NCI-H2227 (cell line): ENCODE data around the gene CAMTA1.
"Not testable (repeated sequence)": the region's sequence is repeated elsewhere in the genome, so short reads cannot be mapped to it uniquely, and the experiment has no call there.

Experiments used
- DNase-seq: peaks from one replicate; lab custom pipeline; 2025; ENCODE audit not compliant: unreplicated experiment; lab: John Stamatoyannopoulos, UW

Gene CAMTA1

GRCh38 chr1:6845786-6846185, 60.5 kb downstream of the CAMTA1 start:
- not testable (repeated sequence) for DNase-seq

GRCh38 chr1:6848816-6849215, 63.6 kb downstream of the CAMTA1 start:
- DNase-seq, result no peak

- DNase-seq, result no peak
Observed at GRCh38 chr1:6850537-6850936, 65.3 kb downstream of the CAMTA1 start.

GRCh38 chr1:6852136-6852890, 67.1 kb downstream of the CAMTA1 start:
- no peak for DNase-seq

GRCh38 chr1:6854166-6854565, 68.9 kb downstream of the CAMTA1 start:
- DNase-seq, result no peak

GRCh38 chr1:6857831-6858230, 72.6 kb downstream of the CAMTA1 start:
- DNase-seq, result no peak

- no peak for DNase-seq
Observed at GRCh38 chr1:6858596-6858995, 73.3 kb downstream of the CAMTA1 start.

GRCh38 chr1:6859415-6860343, 74.4 kb downstream of the CAMTA1 start:
- no peak for DNase-seq

- DNase-seq, result no peak
Observed at GRCh38 chr1:6860401-6860800, 75.1 kb downstream of the CAMTA1 start.

- no peak for DNase-seq
Observed at GRCh38 chr1:6861075-6861724, 75.9 kb downstream of the CAMTA1 start.

- no peak for DNase-seq
Observed at GRCh38 chr1:6862906-6863305, 77.7 kb downstream of the CAMTA1 start.

- DNase-seq, result no peak
Observed at GRCh38 chr1:6864166-6864565, 78.9 kb downstream of the CAMTA1 start.

GRCh38 chr1:6866825-6867224, 81.6 kb downstream of the CAMTA1 start:
- DNase-seq, result no peak

- no peak for DNase-seq
Observed at GRCh38 chr1:6867321-6867720, 82.1 kb downstream of the CAMTA1 start.

- no peak for DNase-seq
Observed at GRCh38 chr1:6867729-6868659, 82.7 kb downstream of the CAMTA1 start.

GRCh38 chr1:6868660-6869380, 83.6 kb downstream of the CAMTA1 start:
- DNase-seq, result no peak

- DNase-seq, result no peak
Observed at GRCh38 chr1:6869545-6869944, 84.3 kb downstream of the CAMTA1 start.

- DNase-seq, result no peak
Observed at GRCh38 chr1:6870086-6870485, 84.8 kb downstream of the CAMTA1 start.

- DNase-seq, result no peak
Observed at GRCh38 chr1:6870571-6870970, 85.3 kb downstream of the CAMTA1 start.
